IMR-90 (cell line): ENCODE data around the gene TIMM13. TPM values are rescaled to one million over a fixed set of nuclear protein-coding genes. Genes with fewer than 3 reads are reported as not detected.
A peak's percentile ranks its signal among the peaks of the same experiment; 100 is the strongest.

ENCODE experiments used
- ATAC-seq: fragments of 200-7000 bp; cut with Tn5 transposase; 2 replicates; pipeline ENCODE4 v1.9.1; 2020; ENCODE audit warnings: low read depth, mild to moderate bottlenecking, moderate library complexity
- BruUV-seq: library from RNA; stranded (reverse); fragments of 400-500 nt; replicated peaks from 2 replicates; lab custom pipeline; 2021; lab: Mats Ljungman, UMichigan
- CTCF ChIA-PET: fragments of 300-600 bp; formaldehyde crosslinking; extraction: SDS; loops from one replicate; lab custom pipeline; 2021; ENCODE audit warnings: antibody characterized with exemption; lab: Yijun Ruan, JAX
- POLR2A ChIA-PET: fragments of 300-600 bp; sonication (Branson Sonifier 250); formaldehyde crosslinking; loops from one replicate; lab custom pipeline; 2022; ENCODE audit warnings: antibody characterized with exemption; ENCODE audit not compliant: unreplicated experiment; lab: Charles Lee
- DNase-seq: peaks from one replicate; pipeline ENCODE4 v3.0.0; 2013
- H2AFZ ChIP-seq: replicated peaks from 2 replicates; pipeline ENCODE3; 2013; ENCODE audit warnings: low read length, mild to moderate bottlenecking; ENCODE audit not compliant: poor library complexity
- H2AK5ac ChIP-seq: 2 replicates; pipeline ENCODE4 v1.6.1; 2013; ENCODE audit warnings: low read depth, low read length, inconsistent platforms
- H2AK9ac ChIP-seq: replicated peaks from 2 replicates; pipeline ENCODE3; 2013; ENCODE audit warnings: mild to moderate bottlenecking, low read depth, low read length, moderate library complexity; ENCODE audit not compliant: poor library complexity
- H2BK120ac ChIP-seq: 2 replicates; pipeline ENCODE4 v1.6.1; 2013; ENCODE audit warnings: low read depth, low read length, inconsistent platforms
- H2BK15ac ChIP-seq: 3 replicates; pipeline ENCODE4 v1.6.1; 2013; ENCODE audit warnings: low read depth, low read length, inconsistent platforms
- H2BK20ac ChIP-seq: 2 replicates; pipeline ENCODE4 v1.6.1; 2013; ENCODE audit warnings: low read depth, mild to moderate bottlenecking, inconsistent platforms, low read length, moderate library complexity
- H2BK5ac ChIP-seq: 2 replicates; pipeline ENCODE4 v1.6.1; 2013; ENCODE audit warnings: mild to moderate bottlenecking, low read depth, low read length, inconsistent platforms; ENCODE audit not compliant: poor library complexity, severe bottlenecking
- H3K14ac ChIP-seq: replicated peaks from 2 replicates; pipeline ENCODE4 v1.6.1; 2013; ENCODE audit warnings: low read depth, low read length, inconsistent platforms
- H3K18ac ChIP-seq: 2 replicates; pipeline ENCODE4 v1.6.1; 2013; ENCODE audit warnings: low read depth, low read length, control low read depth
- H3K23ac ChIP-seq: 2 replicates; pipeline ENCODE4 v1.6.1; 2013; ENCODE audit warnings: low read depth, low read length, inconsistent platforms
- H3K27ac ChIP-seq: 2 replicates; pipeline ENCODE4 v1.5.1; 2013; ENCODE audit warnings: mild to moderate bottlenecking, control low read depth, low read length; ENCODE audit not compliant: insufficient read depth
- H3K27me3 ChIP-seq: 2 replicates; pipeline ENCODE4 v1.6.1; 2013; ENCODE audit warnings: low read length; ENCODE audit not compliant: control insufficient read depth, insufficient read depth
- H3K36me3 ChIP-seq: 2 replicates; pipeline ENCODE4 v1.6.1; 2013; ENCODE audit warnings: low read length, mixed read lengths; ENCODE audit not compliant: control insufficient read depth, insufficient read depth
- H3K4ac ChIP-seq: 2 replicates; pipeline ENCODE4 v1.6.1; 2013; ENCODE audit warnings: low read depth, low read length, inconsistent platforms
- H3K4me1 ChIP-seq: 2 replicates; pipeline ENCODE4 v1.6.1; 2013; ENCODE audit warnings: low read length, mixed read lengths; ENCODE audit not compliant: control insufficient read depth, insufficient read depth
- H3K4me2 ChIP-seq: 2 replicates; pipeline ENCODE4 v1.6.1; 2013; ENCODE audit warnings: low read depth, mild to moderate bottlenecking, control low read depth, low read length, moderate library complexity
- H3K4me3 ChIP-seq: 2 replicates; pipeline ENCODE4 v1.5.1; 2013; ENCODE audit warnings: low read depth, mild to moderate bottlenecking, control low read depth, low read length, moderate library complexity; ENCODE audit not compliant: insufficient read depth
- H3K56ac ChIP-seq: 2 replicates; pipeline ENCODE4 v1.6.1; 2013; ENCODE audit warnings: low read length, inconsistent platforms; ENCODE audit not compliant: insufficient read depth; ENCODE audit errors: extremely low read depth
- H3K79me1 ChIP-seq, 2 experiments: 2 replicates each; pipeline ENCODE4 v1.6.1; 2013; ENCODE audit warnings: low read length in 2 of 2, inconsistent platforms in 1 of 2, low read depth in 1 of 2
- H3K9ac ChIP-seq: 2 replicates; pipeline ENCODE4 v1.6.1; 2013; ENCODE audit warnings: low read depth, low read length, control low read depth
- H3K9me1 ChIP-seq: 2 replicates; pipeline ENCODE4 v1.6.1; 2013; ENCODE audit warnings: low read length, inconsistent platforms; ENCODE audit not compliant: insufficient read depth
- H3K9me3 ChIP-seq: 2 replicates; pipeline ENCODE4 v1.6.1; 2013; ENCODE audit warnings: low read length; ENCODE audit not compliant: control insufficient read depth, insufficient read depth
- H4K20me1 ChIP-seq: 2 replicates; pipeline ENCODE4 v1.6.1; 2013; ENCODE audit warnings: low read length, inconsistent platforms; ENCODE audit not compliant: insufficient read depth
- H4K5ac ChIP-seq: 2 replicates; pipeline ENCODE4 v1.6.1; 2013; ENCODE audit warnings: mild to moderate bottlenecking, low read depth, low read length, control low read depth
- H4K8ac ChIP-seq, 2 experiments: 2 replicates each; pipeline ENCODE4 v1.6.1; 2013; ENCODE audit warnings: low read depth in 2 of 2, low read length in 2 of 2, control low read depth in 1 of 2, inconsistent platforms in 1 of 2
- H4K91ac ChIP-seq: 2 replicates; pipeline ENCODE4 v1.6.1; 2013; ENCODE audit warnings: low read depth, low read length, inconsistent platforms; ENCODE audit not compliant: insufficient read depth
- BHLHE40 ChIP-seq: fragments of 150-350 bp; IDR thresholded peaks from 2 replicates; pipeline ENCODE4 v1.6.1; 2016; ENCODE audit warnings: mild to moderate bottlenecking, low read depth, low read length
- CEBPB ChIP-seq: IDR thresholded peaks from 2 replicates; pipeline ENCODE4 v1.6.1; 2012; ENCODE audit warnings: low read depth, low read length, improper control_type of control experiment
- CHD1 ChIP-seq: IDR thresholded peaks from 2 replicates; pipeline ENCODE4 v1.6.1; 2012; ENCODE audit warnings: low read depth, low read length, improper control_type of control experiment
- CTCF ChIP-seq: conservative IDR thresholded peaks from 2 replicates; pipeline ENCODE4 v1.5.1; 2012; ENCODE audit warnings: mild to moderate bottlenecking, low read depth, low read length, improper control_type of control experiment
- ELK1 ChIP-seq: fragments of 150-350 bp; IDR thresholded peaks from 2 replicates; pipeline ENCODE4 v1.6.1; 2016; ENCODE audit warnings: low read depth, mild to moderate bottlenecking, low read length, moderate library complexity, borderline replicate concordance
- MAFK ChIP-seq: IDR thresholded peaks from 2 replicates; pipeline ENCODE4 v1.6.1; 2012; ENCODE audit warnings: low read depth, low read length, improper control_type of control experiment
- MAZ ChIP-seq: IDR thresholded peaks from 2 replicates; pipeline ENCODE4 v1.6.1; 2012; ENCODE audit warnings: low read depth, mild to moderate bottlenecking, low read length, improper control_type of control experiment, moderate library complexity, borderline replicate concordance
- NFE2L2 ChIP-seq: fragments of 150-350 bp; IDR thresholded peaks from 2 replicates; pipeline ENCODE4 v1.6.1; 2016; ENCODE audit warnings: low read depth, mild to moderate bottlenecking, low read length
- POLR2A ChIP-seq: IDR thresholded peaks from 2 replicates; pipeline ENCODE4 v1.6.1; 2012; ENCODE audit warnings: mild to moderate bottlenecking, low read depth, low read length
- RCOR1 ChIP-seq: IDR thresholded peaks from 2 replicates; pipeline ENCODE4 v1.6.1; 2012; ENCODE audit warnings: mild to moderate bottlenecking, low read length, improper control_type of control experiment; ENCODE audit not compliant: insufficient replicate concordance
- RFX5 ChIP-seq: IDR thresholded peaks from 2 replicates; pipeline ENCODE4 v1.8.0; 2012; ENCODE audit warnings: low read depth, mild to moderate bottlenecking, low read length, moderate library complexity
- SMC3 ChIP-seq: fragments of 150-350 bp; IDR thresholded peaks from 2 replicates; pipeline ENCODE4 v1.6.1; 2016; ENCODE audit warnings: low read depth, mild to moderate bottlenecking, antibody characterized with exemption, low read length, moderate library complexity
- WGBS, 2 experiments: methylation state at CpG; one replicate each; pipeline versions ENCODE4 v1.1.5 to v1.1.7; 2013; ENCODE audit warnings: missing lambda C conversion rate in 2 of 2; ENCODE audit not compliant: insufficient read length in 1 of 2; ENCODE audit errors: extremely low coverage in 2 of 2; 5-methylcytosine and 5-hydroxymethylcytosine counted together
- dilution Hi-C: fragments of 300-500 bp; cut with HindIII; formaldehyde crosslinking; loops from one replicate; pipeline ENCODE4 v1.14.3; 2018; ENCODE audit warnings: low sequenced_read_pairs; ENCODE audit not compliant: unreplicated experiment
- in situ Hi-C: fragments of 300-500 bp; cut with MboI; formaldehyde crosslinking; loops from 3 replicates; pipeline ENCODE4 v1.14.3; 2019; ENCODE audit warnings: low sequenced_read_pairs, inconsistent platforms, mixed read lengths
- intact Hi-C: fragments of 100-400 bp; cut with micrococcal nuclease; formaldehyde crosslinking; loops from 2 replicates; pipeline ENCODE4 v1.10.0; 2022
- polyA plus RNA-seq, 3 experiments: library from polyadenylated mRNA; depleted of rRNA; stranded (reverse); fragments of >200 nt; gene quantifications; 2 replicates each; pipeline ENCODE4 v1.2.3, GENCODE V29; 2012; ENCODE audit warnings: low replicate concordance in 1 of 3
- total RNA-seq: library from RNA; depleted of rRNA; stranded (reverse); fragments of >200 nt; gene quantifications from 2 replicates; pipeline ENCODE4 v1.2.3, GENCODE V29; 2012

TIMM13 gene
- total and polyA plus RNA-seq, 2 of the 4 experiments (the other 2 are of a cell fraction) = 21.0 to 62.3 TPM

- POLR2A ChIA-PET = no interaction called here
- Histone ChIP-seq H3K23ac (no peak overlapping the region), H2AK5ac (no peak overlapping the region), H3K18ac (no peak overlapping the region), H2AK9ac (no peak overlapping the region), H3K4me3 (no peak overlapping the region), H2BK120ac (no peak overlapping the region), H3K79me1 (peaks cover 18 to 56% of the 10 kb centered on the region in 2 experiments), H2BK20ac (no peak overlapping the region), H3K4me2 (no peak overlapping the region), H3K36me3 (peaks cover 38% of the 10 kb centered on the region), H3K27me3 (no peaks in the 10 kb centered on the region), H4K91ac (no peak overlapping the region), H3K27ac (no peak overlapping the region), H2AFZ (no peak overlapping the region), H4K8ac (no peak overlapping the region), H2BK5ac (peak overlapping the region; percentile 26), H3K56ac (no peak overlapping the region), H4K20me1 (peaks cover 38% of the 10 kb centered on the region), H3K9me3 (no peaks in the 10 kb centered on the region), H4K5ac (no peak overlapping the region), H3K9ac (no peak overlapping the region), H3K14ac (no peak overlapping the region), H2BK15ac (no peak overlapping the region), H3K4me1 (no peaks in the 10 kb centered on the region), H3K9me1 (no peaks in the 10 kb centered on the region; the same call in 1 of the 2 replicates), H3K4ac (no peak overlapping the region)
- no peak for DNase-seq
- in situ Hi-C loops = no loop called here
- no TSS peak for BruUV-seq
- 100% methylated on average over 1 of the region's 1 CpG for WGBS, 2 experiments
- ATAC-seq = no peak
- CTCF ChIA-PET = no interaction called here
- dilution Hi-C loops = no loop called here
- intact Hi-C loops = no loop called here
- TF ChIP-seq ELK1 = no peak
- TF ChIP-seq CHD1 = no peak
- TF ChIP-seq POLR2A = no peak
- TF ChIP-seq MAZ = no peak
- no peak for TF ChIP-seq CTCF
- no peak for TF ChIP-seq SMC3
- no peak for TF ChIP-seq BHLHE40
- TF ChIP-seq MAFK = no peak
- no peak for TF ChIP-seq RCOR1
- TF ChIP-seq NFE2L2 = no peak
- no peak for TF ChIP-seq CEBPB
- no peak for TF ChIP-seq RFX5
Measured at GRCh38 chr19:2440515-2440914, 13.1 kb upstream of the TIMM13 start.
